OCI-LY1 (cell line): ENCODE measurements around the gene DTX1.

Source experiments
- H2AFZ ChIP-seq: fragments of 200-600 bp; sonication (generic), shearing (Covaris generic); 2 replicates; pipeline ENCODE4 v1.6.0; 2014; ENCODE audit warnings: antibody characterized with exemption, mild to moderate bottlenecking, low read length
- H3F3A ChIP-seq: fragments of 200-600 bp; sonication (generic), shearing (Covaris generic); 2 replicates; pipeline ENCODE4 v1.6.0; 2014; ENCODE audit warnings: mild to moderate bottlenecking, antibody characterized with exemption, low read length, moderate library complexity; ENCODE audit not compliant: insufficient read depth
- H3K27ac ChIP-seq: fragments of 200-600 bp; sonication (generic); 2 replicates; pipeline ENCODE4 v1.5.1; 2014; ENCODE audit warnings: low read length, mixed run types, mild to moderate bottlenecking, low read depth; ENCODE audit not compliant: poor library complexity, severe bottlenecking
- H3K27me3 ChIP-seq: fragments of 200-600 bp; sonication (generic); 2 replicates; pipeline ENCODE4 v1.6.0; 2014; ENCODE audit warnings: antibody characterized with exemption, mild to moderate bottlenecking, low read length, moderate library complexity; ENCODE audit not compliant: insufficient read depth
- H3K36me3 ChIP-seq: fragments of 200-600 bp; sonication (generic); 2 replicates; pipeline ENCODE4 v1.6.1; 2014; ENCODE audit warnings: mild to moderate bottlenecking, antibody characterized with exemption, low read length, moderate library complexity, mixed read lengths; ENCODE audit not compliant: insufficient read depth
- H3K4me1 ChIP-seq: fragments of 200-600 bp; sonication (generic); 2 replicates; pipeline ENCODE4 v1.5.1; 2014; ENCODE audit warnings: mild to moderate bottlenecking, low read length, moderate library complexity; ENCODE audit not compliant: insufficient read depth, severe bottlenecking
- H3K4me2 ChIP-seq: fragments of 200-600 bp; sonication (generic), shearing (Covaris generic); 2 replicates; pipeline ENCODE4 v1.6.1; 2014; ENCODE audit warnings: low read length
- H3K4me3 ChIP-seq: fragments of 200-600 bp; sonication (generic); 2 replicates; pipeline ENCODE4 v1.5.1; 2014; ENCODE audit warnings: low read length, low read depth, mild to moderate bottlenecking, mixed read lengths; ENCODE audit not compliant: poor library complexity, severe bottlenecking
- H3K79me2 ChIP-seq: fragments of 200-600 bp; shearing (Covaris generic); 2 replicates; pipeline ENCODE4 v1.6.1; 2016; ENCODE audit warnings: mixed run types, low read length, mixed read lengths; ENCODE audit not compliant: insufficient read depth
- H3K9ac ChIP-seq: fragments of 200-600 bp; sonication (generic), shearing (Covaris generic); 2 replicates; pipeline ENCODE4 v1.6.1; 2014; ENCODE audit warnings: mild to moderate bottlenecking, low read length, mixed read lengths
- H3K9me2 ChIP-seq: fragments of 200-600 bp; sonication (generic), shearing (Covaris generic); 2 replicates; pipeline ENCODE4 v1.6.1; 2014; ENCODE audit warnings: low read depth, mild to moderate bottlenecking, low read length, mixed read lengths
- H3K9me3 ChIP-seq: fragments of 200-600 bp; shearing (Covaris generic); 2 replicates; pipeline ENCODE4 v1.6.1; 2014; ENCODE audit warnings: low read length, mixed read lengths
- H4K20me1 ChIP-seq: fragments of 200-600 bp; sonication (generic), shearing (Covaris generic); 2 replicates; pipeline ENCODE4 v1.6.0; 2016; ENCODE audit warnings: mild to moderate bottlenecking, low read length; ENCODE audit not compliant: insufficient read depth
- EZH2 ChIP-seq: fragments of 200-600 bp; sonication (generic), shearing (Covaris generic); IDR thresholded peaks from 2 replicates; pipeline ENCODE4 v1.8.0; 2017; ENCODE audit warnings: borderline replicate concordance, mixed run types, mild to moderate bottlenecking, antibody characterized with exemption, low read length, moderate library complexity, mixed read lengths
- TF ChIP-seq, protein P1 (sequence below): fragments of 200-600 bp; sonication (generic), shearing (Covaris generic); IDR thresholded peaks from 2 replicates; pipeline ENCODE4 v1.5.1; 2017; ENCODE audit warnings: mild to moderate bottlenecking, antibody characterized with exemption, low read length, moderate library complexity, mixed read lengths

DTX1 gene

DNA sequence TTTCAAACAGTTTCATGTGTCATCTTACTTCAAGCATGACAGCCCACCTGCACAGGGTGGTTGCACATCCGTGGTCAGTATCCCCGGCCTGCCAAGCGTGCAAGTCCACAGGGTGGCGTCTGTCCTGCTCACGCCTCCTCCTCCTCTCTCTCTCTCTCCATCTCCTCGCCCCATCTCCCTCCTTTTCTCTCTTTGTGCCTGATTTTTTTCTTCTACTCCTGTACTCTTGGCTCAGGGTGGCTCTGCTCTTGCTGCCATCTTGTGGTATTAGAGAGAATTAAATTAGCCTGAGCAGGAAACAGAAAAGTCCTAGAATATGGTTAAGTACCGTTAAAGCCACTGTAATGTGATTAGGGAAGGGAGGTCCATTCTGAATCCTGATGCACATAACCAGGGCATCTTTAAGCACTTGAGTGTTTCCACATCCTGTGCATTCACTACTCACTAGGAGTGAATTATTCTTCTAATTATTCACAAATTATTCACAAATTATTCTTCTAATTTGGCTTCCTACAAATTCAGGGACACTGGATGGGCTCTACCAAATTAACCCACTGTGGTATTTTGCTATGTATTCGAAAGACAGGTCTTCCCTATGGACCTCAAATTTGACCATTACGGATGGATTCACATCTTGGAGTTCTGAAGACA lies 25.5 kb upstream of the DTX1 start:
- 0 out of 2 replicates have a peak, but pooled peaks cover 2% of the 10 kb centered on the region for H3K9me3 ChIP-seq
- H3K36me3 ChIP-seq: no peaks in the 10 kb centered on the region; the same call in 1 of the 2 replicates
- peaks cover 9% of the 10 kb centered on the region for H3K4me1 ChIP-seq
- no peak overlapping the region for H3K4me3 ChIP-seq
- H3K27ac ChIP-seq: no peak overlapping the region
- H3K27me3 ChIP-seq: no peaks in the 10 kb centered on the region
- no peaks in the 10 kb centered on the region for H3K9me2 ChIP-seq
- no peak overlapping the region for H2AFZ ChIP-seq
- H3F3A ChIP-seq: no peaks in the 10 kb centered on the region
- no peak overlapping the region; the same call in 1 of the 2 replicates for H3K9ac ChIP-seq
- no peaks in the 10 kb centered on the region for H3K79me2 ChIP-seq
- H3K4me2 ChIP-seq: peak overlapping the region; percentile 14; the same call in 1 of the 2 replicates
- TF ChIP-seq, protein P1, sequence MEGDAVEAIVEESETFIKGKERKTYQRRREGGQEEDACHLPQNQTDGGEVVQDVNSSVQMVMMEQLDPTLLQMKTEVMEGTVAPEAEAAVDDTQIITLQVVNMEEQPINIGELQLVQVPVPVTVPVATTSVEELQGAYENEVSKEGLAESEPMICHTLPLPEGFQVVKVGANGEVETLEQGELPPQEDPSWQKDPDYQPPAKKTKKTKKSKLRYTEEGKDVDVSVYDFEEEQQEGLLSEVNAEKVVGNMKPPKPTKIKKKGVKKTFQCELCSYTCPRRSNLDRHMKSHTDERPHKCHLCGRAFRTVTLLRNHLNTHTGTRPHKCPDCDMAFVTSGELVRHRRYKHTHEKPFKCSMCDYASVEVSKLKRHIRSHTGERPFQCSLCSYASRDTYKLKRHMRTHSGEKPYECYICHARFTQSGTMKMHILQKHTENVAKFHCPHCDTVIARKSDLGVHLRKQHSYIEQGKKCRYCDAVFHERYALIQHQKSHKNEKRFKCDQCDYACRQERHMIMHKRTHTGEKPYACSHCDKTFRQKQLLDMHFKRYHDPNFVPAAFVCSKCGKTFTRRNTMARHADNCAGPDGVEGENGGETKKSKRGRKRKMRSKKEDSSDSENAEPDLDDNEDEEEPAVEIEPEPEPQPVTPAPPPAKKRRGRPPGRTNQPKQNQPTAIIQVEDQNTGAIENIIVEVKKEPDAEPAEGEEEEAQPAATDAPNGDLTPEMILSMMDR: peak; percentile 81
- no peak for TF ChIP-seq EZH2
- no peaks in the 10 kb centered on the region for H4K20me1 ChIP-seq

DNA sequence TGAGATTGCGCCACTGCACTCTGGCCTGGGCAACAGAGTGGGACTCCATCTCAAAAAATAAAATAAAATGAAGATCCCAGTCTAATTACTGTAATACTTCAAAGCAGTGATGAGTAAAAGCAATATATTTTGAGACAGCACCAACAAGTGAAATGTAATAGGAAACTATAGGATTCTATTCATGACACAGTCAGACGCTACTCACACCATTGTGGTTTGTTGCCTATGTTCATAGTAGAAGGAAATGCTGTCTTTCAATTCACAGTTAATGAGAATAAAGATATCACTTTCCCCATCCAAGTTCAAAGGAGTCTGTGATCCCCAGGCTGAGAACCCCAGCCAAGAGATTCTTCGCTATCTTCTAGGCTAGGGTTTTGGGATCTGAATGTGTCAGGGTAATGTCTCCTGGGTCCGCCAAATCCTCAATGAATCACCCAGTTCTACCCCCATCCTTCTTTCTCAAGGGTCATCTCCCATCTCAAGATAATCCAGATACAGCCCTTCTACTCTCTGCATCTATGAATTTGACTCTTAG lies 16.6 kb upstream of the DTX1 start:
- no peaks in the 10 kb centered on the region for H3K27me3 ChIP-seq
- TF ChIP-seq, protein P1: no peak
- no peak for TF ChIP-seq EZH2
- no peaks in the 10 kb centered on the region for H3K9me3 ChIP-seq
- H2AFZ ChIP-seq: no peak overlapping the region
- no peaks in the 10 kb centered on the region for H3K9me2 ChIP-seq
- no peaks in the 10 kb centered on the region for H4K20me1 ChIP-seq
- H3K4me1 ChIP-seq: peaks cover 5% of the 10 kb centered on the region
- H3K4me2 ChIP-seq: no peak overlapping the region
- no peaks in the 10 kb centered on the region for H3F3A ChIP-seq
- no peak overlapping the region for H3K9ac ChIP-seq
- no peak overlapping the region for H3K27ac ChIP-seq
- no peaks in the 10 kb centered on the region for H3K36me3 ChIP-seq
- no peak overlapping the region for H3K4me3 ChIP-seq
- H3K79me2 ChIP-seq: no peaks in the 10 kb centered on the region

DNA sequence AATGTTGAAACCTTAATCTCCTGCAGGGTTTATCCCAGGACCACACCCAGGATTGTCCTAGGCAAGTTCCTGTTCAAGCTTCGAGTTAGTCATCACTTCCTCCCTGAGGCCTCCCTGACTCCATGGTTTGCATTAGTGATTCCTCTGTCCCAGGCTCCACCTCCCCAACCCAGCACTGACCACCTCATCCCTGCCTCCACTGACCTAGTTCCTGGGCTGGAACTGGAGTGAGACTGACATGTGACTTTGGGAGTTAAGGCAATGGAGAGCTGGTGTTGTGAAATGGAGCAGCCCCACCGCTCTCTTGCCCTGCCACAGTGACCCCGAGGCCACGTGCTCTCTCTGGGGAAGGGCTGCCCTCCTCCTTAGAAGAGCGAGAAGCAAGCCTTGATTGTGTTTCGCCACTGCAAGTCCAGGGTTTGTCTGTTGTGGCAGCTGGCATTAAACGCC lies 15.8 kb upstream of the DTX1 start:
- Histone ChIP-seq H3F3A (no peaks in the 10 kb centered on the region), H3K4me1 (peaks cover 5% of the 10 kb centered on the region), H4K20me1 (no peaks in the 10 kb centered on the region), H3K4me3 (no peak overlapping the region), H3K9ac (no peak overlapping the region), H3K79me2 (no peaks in the 10 kb centered on the region), H2AFZ (no peak overlapping the region), H3K27ac (no peak overlapping the region), H3K9me2 (no peaks in the 10 kb centered on the region), H3K27me3 (no peaks in the 10 kb centered on the region), H3K36me3 (no peaks in the 10 kb centered on the region), H3K9me3 (no peaks in the 10 kb centered on the region), H3K4me2 (no peak overlapping the region)
- no peak for TF ChIP-seq EZH2
- TF ChIP-seq, protein P1: no peak
